ENCODE measurements around the gene PCDHGA2.
A peak's percentile ranks its signal among the peaks of the same experiment; 100 is the strongest.

The PCDHGA2 gene

GRCh38 chr5:141362719-141363118 lies 24.2 kb downstream of the PCDHGA2 start:
- no peak overlapping the region for H3K4me3 ChIP-seq (ENCODE audit: low read depth, low read length)
- no peak for DNase-seq (ENCODE audit: low read depth)
- TF ChIP-seq CTCF (IDR thresholded peaks at IDR 0.05; ENCODE audit: low read depth, low read length) = no peak
- TF ChIP-seq POLR2A (IDR thresholded peaks at IDR 0.05; ENCODE audit: extremely low read depth, insufficient read length) = no peak
- TF ChIP-seq MYC (IDR thresholded peaks at IDR 0.05; ENCODE audit: low read depth, low read length) = no peak
- TF ChIP-seq MAX (IDR thresholded peaks at IDR 0.05; ENCODE audit: low read depth, low read length) = no peak

GRCh38 chr5:141363952-141364660 lies 25.5 kb downstream of the PCDHGA2 start, which contains the start of gene PCDHGA5:
TSS of gene PCDHGA5 (plus strand) at chr5:141364162. CDS start at chr5:141364331, 169 bp downstream.
- DNase-seq (ENCODE audit: low read depth) = no peak
- no peak within 1 kb of the TSS for H3K4me3 ChIP-seq (ENCODE audit: low read depth, low read length)
- no peak for TF ChIP-seq MYC (IDR thresholded peaks at IDR 0.05; ENCODE audit: low read depth, low read length)
- no peak for TF ChIP-seq CTCF (IDR thresholded peaks at IDR 0.05; ENCODE audit: low read depth, low read length)
- no peak for TF ChIP-seq POLR2A (IDR thresholded peaks at IDR 0.05; ENCODE audit: extremely low read depth, insufficient read length)
- no peak for TF ChIP-seq MAX (IDR thresholded peaks at IDR 0.05; ENCODE audit: low read depth, low read length)

GRCh38 chr5:141366016-141366896 lies 27.7 kb downstream of the PCDHGA2 start:
- no peak overlapping the region for H3K4me3 ChIP-seq (ENCODE audit: low read depth, low read length)
- TF ChIP-seq CTCF (IDR thresholded peaks at IDR 0.05; ENCODE audit: low read depth, low read length) = no peak
- TF ChIP-seq MAX (IDR thresholded peaks at IDR 0.05; ENCODE audit: low read depth, low read length) = no peak
- no peak for TF ChIP-seq MYC (IDR thresholded peaks at IDR 0.05; ENCODE audit: low read depth, low read length)
- no peak for TF ChIP-seq POLR2A (IDR thresholded peaks at IDR 0.05; ENCODE audit: extremely low read depth, insufficient read length)
- DNase-seq (ENCODE audit: low read depth) = no peak

GRCh38 chr5:141369994-141370848 lies 31.7 kb downstream of the PCDHGA2 start, which contains the start of gene PCDHGB3:
TSS of gene PCDHGB3 (plus strand) at chr5:141370242. CDS start at chr5:141370395, 153 bp downstream.
- peak; percentile 77 for DNase-seq (ENCODE audit: low read depth)
- H3K4me3 ChIP-seq (ENCODE audit: low read depth, low read length) = peak within 1 kb of the TSS; percentile 50
- TF ChIP-seq MYC (IDR thresholded peaks at IDR 0.05; ENCODE audit: low read depth, low read length) (no peak), CTCF (IDR thresholded peaks at IDR 0.05; ENCODE audit: low read depth, low read length) (peak; percentile 57)

GRCh38 chr5:141371572-141372475 lies 33.3 kb downstream of the PCDHGA2 start:
- TF ChIP-seq CTCF (IDR thresholded peaks at IDR 0.05; ENCODE audit: low read depth, low read length) = no peak
- no peak for TF ChIP-seq MAX (IDR thresholded peaks at IDR 0.05; ENCODE audit: low read depth, low read length)
- no peak for TF ChIP-seq MYC (IDR thresholded peaks at IDR 0.05; ENCODE audit: low read depth, low read length)
- TF ChIP-seq POLR2A (IDR thresholded peaks at IDR 0.05; ENCODE audit: extremely low read depth, insufficient read length) = no peak
- no peak overlapping the region for H3K4me3 ChIP-seq (ENCODE audit: low read depth, low read length)
- DNase-seq (ENCODE audit: low read depth) = no peak
